Measurements from ENCODE around the gene PPP3R1. TPM values are rescaled to one million over a fixed set of nuclear protein-coding genes. Genes with fewer than 3 reads are reported as not detected.
A peak's percentile ranks its signal among the peaks of the same experiment; 100 is the strongest.

Gene PPP3R1
- total and polyA plus RNA-seq, 12 donors = 11.8 to 169 (median 52.1) TPM

DNA sequence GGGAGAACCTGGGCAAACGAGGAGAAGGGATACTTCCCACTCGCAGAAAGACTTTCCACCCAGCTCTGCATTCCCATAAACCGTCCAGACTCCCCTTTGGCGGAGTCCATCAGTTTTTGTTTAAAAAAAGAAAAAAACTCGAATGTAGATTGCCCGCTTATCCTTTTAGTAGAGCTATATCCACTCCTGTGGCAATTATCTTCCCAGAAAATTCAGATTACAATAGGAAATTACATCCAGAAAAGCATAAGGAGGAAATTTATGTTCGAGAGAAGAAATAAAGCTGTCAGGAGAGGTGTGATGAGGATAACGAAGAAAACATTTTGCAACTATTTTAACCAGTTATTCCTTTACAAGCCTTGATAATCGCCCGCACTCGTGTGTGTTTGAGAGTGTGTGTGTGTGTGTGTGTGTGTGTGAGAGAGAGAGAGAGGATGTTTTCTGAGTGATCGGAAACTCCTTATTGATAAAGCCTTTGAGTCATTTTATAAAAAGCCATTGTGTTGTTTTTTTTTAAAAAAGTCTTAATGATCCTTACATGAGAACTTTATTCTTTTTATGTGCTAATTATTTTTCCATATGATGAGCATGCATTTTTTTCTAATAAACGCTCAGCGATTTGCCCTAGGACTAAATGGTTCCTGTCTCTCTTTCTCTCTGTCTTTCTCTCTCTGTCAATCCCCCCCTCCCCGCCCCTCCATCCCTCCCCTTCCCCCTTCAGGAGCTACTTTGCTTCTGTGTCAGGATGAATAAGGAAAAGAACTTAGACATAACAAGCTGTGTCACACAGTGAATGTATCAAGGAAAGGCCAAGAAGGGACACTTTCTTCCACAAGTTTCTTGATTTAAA lies 1.1 kb upstream of the PPP3R1 start:
- Histone ChIP-seq H3K4me1 (replicated peaks in 1 of 2) (peaks cover 18 to 34% of the 10 kb centered on the region in 2 donors), H3K36me3 (replicated peaks in 1 of 2) (no peaks in the 10 kb centered on the region), H3K27me3 (no peaks in the 10 kb centered on the region), H3K27ac (peak overlapping the region; percentile 86 to 100 (median 96)), H3K9me3 (replicated peaks in 1 of 3) (no peaks in the 10 kb centered on the region), H3K4me3 (peak overlapping the region; percentile 7 to 96 (median 40))
- WGBS, 4 donors = 0 to 1% (median 1%) methylated on average over 15 of the region's 15 CpGs
- TF ChIP-seq CTCF (IDR thresholded peaks at IDR 0.05) (peak in 1 of 6 experiments; percentile 6), POLR2A (IDR thresholded peaks at IDR 0.05) (no peak)
- DNase-seq = no peak
- intact Hi-C loops (cut with DNase I) = loop anchor here in 1 of 2 donors (5.0 to 10.0 kb wide), 2 partner anchors 96 to 129 kb away; partner anchors contain the start of gene PNO1

GRCh38 chr2:68251855-68252399 lies 405 bp downstream of the PPP3R1 start:
- TF ChIP-seq CTCF (IDR thresholded peaks at IDR 0.05) (no peak), POLR2A (IDR thresholded peaks at IDR 0.05) (no peak)
- Histone ChIP-seq H3K9me3 (replicated peaks in 1 of 3) (no peaks in the 10 kb centered on the region), H3K4me1 (replicated peaks in 1 of 2) (peaks cover 20 to 49% of the 10 kb centered on the region in 2 donors), H3K4me3 (peak overlapping the region; percentile 44 to 96 (median 86)), H3K27ac (peak overlapping the region; percentile 85 to 100 (median 96)), H3K36me3 (replicated peaks in 1 of 2) (no peaks in the 10 kb centered on the region), H3K27me3 (no peaks in the 10 kb centered on the region)
- peak; percentile 34 to 63 (median 42) for DNase-seq
- intact Hi-C loops (cut with DNase I) = loop anchor here in 1 of 2 donors (5.0 to 10.0 kb wide), 2 partner anchors 95 to 127 kb away; partner anchors contain the start of gene PNO1
- 0 to 4% (median 0%) methylated on average over 6 to 71 of the region's 78 CpGs for WGBS, 4 donors

GRCh38 chr2:68251187-68251854 lies 1.0 kb downstream of the PPP3R1 start:
- Histone ChIP-seq H3K9me3 (replicated peaks in 1 of 3) (no peaks in the 10 kb centered on the region), H3K4me3 (peak overlapping the region; percentile 44 to 96 (median 86)), H3K27me3 (no peaks in the 10 kb centered on the region), H3K36me3 (replicated peaks in 1 of 2) (no peaks in the 10 kb centered on the region), H3K4me1 (replicated peaks in 1 of 2) (peaks cover 26 to 55% of the 10 kb centered on the region in 2 donors), H3K27ac (peak overlapping the region; percentile 85 to 100 (median 96))
- peak; percentile 66 to 89 (median 76) for DNase-seq
- intact Hi-C loops (cut with DNase I) = loop anchor here in 1 of 2 donors (5.0 to 10.0 kb wide), 2 partner anchors 94 to 127 kb away; partner anchors contain the start of gene PNO1
- TF ChIP-seq POLR2A (IDR thresholded peaks at IDR 0.05) (peak; percentile 20 to 65), CTCF (IDR thresholded peaks at IDR 0.05) (peak; percentile 60 to 88 (median 76))
- WGBS, 4 donors = 0 to 1% (median 0%) methylated on average over 23 to 41 of the region's 41 CpGs
